Loucy (cell line): ENCODE measurements around the gene PLPP3.

Experiments
- H2AFZ ChIP-seq: fragments of 200-600 bp; sonication (generic); 2 replicates; pipeline ENCODE4 v1.6.0; 2016; ENCODE audit warnings: antibody characterized with exemption, mild to moderate bottlenecking, low read length, moderate library complexity
- H3F3A ChIP-seq: fragments of 200-600 bp; 2 replicates; pipeline ENCODE4 v1.6.0; 2016; ENCODE audit warnings: antibody characterized with exemption, low read depth, mild to moderate bottlenecking
- H3K27me3 ChIP-seq: fragments of 200-600 bp; sonication (generic); 2 replicates; pipeline ENCODE4 v1.6.1; 2014; ENCODE audit warnings: low read length, mild to moderate bottlenecking; ENCODE audit not compliant: insufficient read depth, poor library complexity, severe bottlenecking
- H3K36me3 ChIP-seq: fragments of 200-600 bp; sonication (generic); 2 replicates; pipeline ENCODE4 v1.6.1; 2016; ENCODE audit warnings: low read length; ENCODE audit not compliant: insufficient read depth
- H3K4me1 ChIP-seq: fragments of 200-600 bp; sonication (generic); 2 replicates; pipeline ENCODE4 v1.5.1; 2014; ENCODE audit warnings: low read length, mild to moderate bottlenecking; ENCODE audit not compliant: insufficient read depth, poor library complexity, severe bottlenecking
- H3K4me2 ChIP-seq: fragments of 200-600 bp; sonication (generic); 2 replicates; pipeline ENCODE4 v1.6.0; 2014; ENCODE audit warnings: antibody characterized with exemption, low read length, low read depth, mild to moderate bottlenecking; ENCODE audit not compliant: poor library complexity, severe bottlenecking
- H3K4me3 ChIP-seq: fragments of 200-600 bp; sonication (generic); 2 replicates; pipeline ENCODE4 v1.5.1; 2014; ENCODE audit warnings: low read length, mild to moderate bottlenecking, mixed read lengths; ENCODE audit not compliant: poor library complexity, severe bottlenecking
- H3K79me2 ChIP-seq: fragments of 200-600 bp; sonication (generic); 2 replicates; pipeline ENCODE4 v1.6.1; 2014; ENCODE audit warnings: low read length; ENCODE audit not compliant: insufficient read depth
- H3K9ac ChIP-seq: fragments of 200-600 bp; sonication (generic); 2 replicates; pipeline ENCODE4 v1.6.0; 2014; ENCODE audit warnings: mild to moderate bottlenecking, low read depth, low read length, moderate library complexity; ENCODE audit not compliant: poor library complexity, severe bottlenecking
- H3K9me2 ChIP-seq: fragments of 200-600 bp; sonication (generic); replicated peaks from 2 replicates; pipeline ENCODE4 v1.6.1; 2016; ENCODE audit warnings: low read depth, low read length, mixed read lengths
- H3K9me3 ChIP-seq: fragments of 200-600 bp; sonication (generic); 2 replicates; pipeline ENCODE4 v1.6.1; 2014; ENCODE audit warnings: mild to moderate bottlenecking, antibody characterized with exemption, low read length, low read depth; ENCODE audit not compliant: insufficient read depth
- H4K20me1 ChIP-seq: fragments of 200-600 bp; sonication (generic); 2 replicates; pipeline ENCODE4 v1.6.0; 2014; ENCODE audit warnings: antibody characterized with exemption, low read length, mild to moderate bottlenecking; ENCODE audit not compliant: insufficient read depth, poor library complexity, severe bottlenecking
- EZH2phosphoT487 ChIP-seq: fragments of 200-600 bp; IDR thresholded peaks from 2 replicates; pipeline ENCODE4 v1.6.1; 2018; ENCODE audit warnings: antibody characterized with exemption, mild to moderate bottlenecking, moderate library complexity, borderline replicate concordance
- TF ChIP-seq, protein P1 (sequence below): fragments of 200-600 bp; sonication (generic); conservative IDR thresholded peaks from 2 replicates; pipeline ENCODE4 v1.5.1; 2014; ENCODE audit warnings: mild to moderate bottlenecking, antibody characterized with exemption, low read length

Gene PLPP3

DNA sequence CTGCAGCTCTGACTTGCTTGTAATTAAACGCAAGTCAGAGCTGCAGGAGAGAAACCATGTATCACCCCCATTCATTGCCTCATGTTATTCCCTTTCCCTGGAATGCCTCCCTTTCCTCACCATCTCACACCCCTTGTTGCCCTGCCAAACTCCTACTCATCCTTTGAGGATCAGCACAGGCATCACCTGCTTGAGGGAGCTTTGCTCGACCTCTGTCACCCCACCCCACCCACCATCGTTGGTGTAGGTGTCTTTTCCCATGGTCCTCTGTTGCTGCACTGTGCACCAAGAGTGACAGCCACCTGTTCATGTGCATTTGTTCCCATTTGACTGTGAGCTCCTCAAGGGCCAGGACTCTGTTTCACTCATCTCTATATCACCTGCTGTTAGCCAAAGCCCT, 117.2 kb downstream of the PLPP3 start:
- Histone ChIP-seq H3K9me2 (no peaks in the 10 kb centered on the region), H4K20me1 (no peaks in the 10 kb centered on the region), H3K27me3 (no peaks in the 10 kb centered on the region), H2AFZ (no peak overlapping the region), H3K36me3 (no peaks in the 10 kb centered on the region), H3K4me2 (no peak overlapping the region), H3K79me2 (no peaks in the 10 kb centered on the region), H3K9me3 (no peaks in the 10 kb centered on the region; the same call in 1 of the 2 replicates), H3K9ac (no peak overlapping the region), H3F3A (no peaks in the 10 kb centered on the region), H3K4me1 (no peaks in the 10 kb centered on the region), H3K4me3 (no peak overlapping the region)
- TF ChIP-seq EZH2phosphoT487 = no peak
- TF ChIP-seq, protein P1, sequence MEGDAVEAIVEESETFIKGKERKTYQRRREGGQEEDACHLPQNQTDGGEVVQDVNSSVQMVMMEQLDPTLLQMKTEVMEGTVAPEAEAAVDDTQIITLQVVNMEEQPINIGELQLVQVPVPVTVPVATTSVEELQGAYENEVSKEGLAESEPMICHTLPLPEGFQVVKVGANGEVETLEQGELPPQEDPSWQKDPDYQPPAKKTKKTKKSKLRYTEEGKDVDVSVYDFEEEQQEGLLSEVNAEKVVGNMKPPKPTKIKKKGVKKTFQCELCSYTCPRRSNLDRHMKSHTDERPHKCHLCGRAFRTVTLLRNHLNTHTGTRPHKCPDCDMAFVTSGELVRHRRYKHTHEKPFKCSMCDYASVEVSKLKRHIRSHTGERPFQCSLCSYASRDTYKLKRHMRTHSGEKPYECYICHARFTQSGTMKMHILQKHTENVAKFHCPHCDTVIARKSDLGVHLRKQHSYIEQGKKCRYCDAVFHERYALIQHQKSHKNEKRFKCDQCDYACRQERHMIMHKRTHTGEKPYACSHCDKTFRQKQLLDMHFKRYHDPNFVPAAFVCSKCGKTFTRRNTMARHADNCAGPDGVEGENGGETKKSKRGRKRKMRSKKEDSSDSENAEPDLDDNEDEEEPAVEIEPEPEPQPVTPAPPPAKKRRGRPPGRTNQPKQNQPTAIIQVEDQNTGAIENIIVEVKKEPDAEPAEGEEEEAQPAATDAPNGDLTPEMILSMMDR = no peak

DNA sequence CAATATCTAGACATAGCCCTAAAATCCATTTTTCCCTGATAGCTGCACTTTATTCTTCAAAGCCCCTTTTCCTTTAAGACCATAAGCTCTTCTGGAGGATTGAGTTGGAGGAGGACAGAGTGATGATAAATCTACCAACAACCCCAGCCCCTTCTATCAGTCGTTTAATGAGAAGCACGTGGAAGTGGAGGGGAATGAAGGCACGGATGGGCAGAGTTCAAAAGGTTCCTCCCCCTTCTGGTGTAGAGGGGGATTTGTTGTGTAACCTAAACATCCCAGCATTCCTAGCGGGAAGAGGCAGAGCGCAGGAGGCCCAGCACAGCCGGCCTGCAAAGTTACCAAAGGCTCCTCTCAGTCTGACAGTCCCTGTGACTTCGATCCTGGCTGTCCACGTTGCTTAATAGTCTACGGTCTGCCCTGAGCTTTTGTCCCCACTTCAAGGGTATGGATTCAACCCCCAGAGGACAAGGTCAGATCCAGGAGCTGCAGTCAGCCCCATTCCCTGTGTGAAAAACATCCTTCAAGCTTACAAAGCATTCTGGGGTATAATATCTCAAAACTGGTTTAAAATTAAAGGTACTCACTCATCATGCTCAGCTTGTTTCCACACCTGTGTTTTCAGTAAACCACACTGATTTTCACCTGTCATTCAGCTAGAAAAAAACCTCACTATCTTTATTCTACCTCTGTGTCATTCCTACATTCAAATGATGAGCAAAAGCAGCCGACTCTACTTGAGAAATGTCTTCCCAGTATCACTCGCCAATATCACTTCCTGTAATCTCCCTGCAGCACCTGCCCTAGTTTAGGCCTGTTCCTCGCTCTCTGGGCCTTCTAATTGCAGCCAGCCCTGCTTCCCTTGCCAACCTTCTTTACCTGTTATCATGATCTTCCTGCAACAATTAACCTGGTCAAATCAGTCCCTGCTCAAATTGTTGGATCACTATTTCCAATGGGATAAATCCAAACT, 117.9 kb downstream of the PLPP3 start:
- Histone ChIP-seq H3K4me3 (no peak overlapping the region), H3K4me2 (no peak overlapping the region), H2AFZ (no peak overlapping the region), H4K20me1 (no peaks in the 10 kb centered on the region), H3K9ac (no peak overlapping the region), H3K9me3 (no peaks in the 10 kb centered on the region; the same call in 1 of the 2 replicates), H3K9me2 (no peaks in the 10 kb centered on the region), H3K4me1 (no peaks in the 10 kb centered on the region), H3K36me3 (no peaks in the 10 kb centered on the region), H3F3A (no peaks in the 10 kb centered on the region), H3K27me3 (no peaks in the 10 kb centered on the region), H3K79me2 (no peaks in the 10 kb centered on the region)
- no peak for TF ChIP-seq EZH2phosphoT487
- TF ChIP-seq, protein P1 = no peak

DNA sequence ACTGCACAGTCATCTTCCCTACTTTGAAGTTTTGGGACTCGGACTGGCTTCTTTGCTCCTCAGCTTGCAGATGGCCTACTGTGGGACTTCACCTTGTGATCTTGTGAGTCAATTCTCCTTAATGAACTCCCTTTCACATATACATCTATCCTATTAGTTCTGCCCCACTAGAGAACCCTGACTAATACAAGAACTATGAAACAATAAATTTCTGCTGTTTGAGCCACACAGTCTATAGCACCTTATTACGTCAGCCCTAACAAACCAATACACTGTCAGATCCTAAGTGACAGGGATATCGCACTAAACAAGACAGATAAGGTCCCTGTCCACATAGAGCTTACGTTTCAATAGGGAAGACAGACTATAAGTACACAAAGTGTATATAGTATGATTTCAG, 120.1 kb downstream of the PLPP3 start:
- Histone ChIP-seq H3K9me2 (no peaks in the 10 kb centered on the region), H3F3A (no peaks in the 10 kb centered on the region), H3K79me2 (no peaks in the 10 kb centered on the region), H3K9ac (no peak overlapping the region), H3K4me3 (no peak overlapping the region), H3K36me3 (no peaks in the 10 kb centered on the region), H3K9me3 (no peaks in the 10 kb centered on the region; the same call in 1 of the 2 replicates), H3K27me3 (no peaks in the 10 kb centered on the region), H3K4me1 (no peaks in the 10 kb centered on the region), H3K4me2 (no peak overlapping the region), H2AFZ (no peak overlapping the region), H4K20me1 (no peaks in the 10 kb centered on the region)
- no peak for TF ChIP-seq EZH2phosphoT487
- TF ChIP-seq, protein P1 = no peak
